Ramos (cell line): ENCODE measurements around the gene SEC61A1.

Experiments
- in situ Hi-C: fragments of 300-500 bp; cut with MboI; formaldehyde crosslinking; loops from one replicate; pipeline ENCODE4 v1.14.3; 2022; ENCODE audit warnings: low sequenced_read_pairs; ENCODE audit not compliant: unreplicated experiment

SEC61A1 gene

GRCh38 chr3:128054367-128054766 is 2.1 kb downstream of the SEC61A1 start:
- in situ Hi-C loops: no loop called here

- in situ Hi-C loops: no loop called here
Measured at GRCh38 chr3:128056258-128056657, 4.0 kb downstream of the SEC61A1 start.

- in situ Hi-C loops: no loop called here
Measured at GRCh38 chr3:128060473-128061381, 8.5 kb downstream of the SEC61A1 start.

DNA sequence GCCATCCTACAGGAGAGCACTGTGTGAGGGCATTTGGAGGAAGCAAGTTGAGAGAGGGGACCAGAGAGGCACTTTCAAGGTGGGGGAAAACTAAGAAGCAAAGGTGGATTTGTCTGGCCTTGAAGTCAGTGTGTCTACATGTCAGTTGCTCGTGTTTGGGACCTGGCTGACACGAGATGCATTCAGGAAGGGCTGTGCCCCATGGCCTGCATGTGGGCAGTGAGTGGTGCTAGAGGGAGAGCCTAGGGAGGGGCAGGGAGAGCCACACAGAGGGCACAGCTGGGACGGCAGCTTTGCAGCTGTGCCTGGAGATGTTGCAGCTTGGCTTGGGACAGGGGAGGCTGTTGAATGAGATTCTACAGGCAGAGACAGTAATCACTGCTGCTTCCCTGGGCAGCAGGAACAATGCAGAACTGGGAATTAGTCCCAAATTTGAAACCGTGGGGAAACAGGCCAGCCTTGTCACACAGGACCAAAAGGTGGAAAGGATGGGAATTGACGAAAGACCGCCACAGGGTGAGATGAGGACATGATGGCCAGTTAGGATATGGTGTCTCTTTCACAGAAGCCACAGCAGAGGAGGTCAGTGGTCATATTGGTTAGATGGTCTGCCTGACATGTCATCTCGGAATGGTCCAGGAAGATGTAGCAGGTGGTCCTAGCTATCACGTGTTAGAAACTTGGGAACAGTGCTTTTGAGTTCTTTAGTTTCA is 10.0 kb downstream of the SEC61A1 start:
- in situ Hi-C loops: no loop called here

GRCh38 chr3:128063865-128064264 is 11.6 kb downstream of the SEC61A1 start:
- in situ Hi-C loops: no loop called here

DNA sequence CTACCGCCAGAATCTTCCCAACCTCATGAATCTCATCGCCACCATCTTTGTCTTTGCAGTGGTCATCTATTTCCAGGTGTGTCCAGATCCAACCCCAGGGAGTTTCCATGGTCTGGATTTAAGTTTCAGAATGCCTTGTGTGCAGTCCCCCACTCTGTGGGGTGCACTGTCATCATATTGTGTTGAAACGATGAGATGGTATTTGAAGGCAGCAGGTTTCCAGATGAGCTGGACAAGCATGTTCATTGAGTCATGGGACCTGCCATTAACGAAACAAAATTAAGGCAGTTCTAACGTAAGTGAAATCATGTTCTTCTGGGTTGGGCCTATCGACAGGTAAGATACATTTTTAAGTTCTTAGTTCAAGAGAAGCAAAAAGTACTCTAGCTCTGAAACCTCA is 12.7 kb downstream of the SEC61A1 start:
- in situ Hi-C loops: no loop called here

DNA sequence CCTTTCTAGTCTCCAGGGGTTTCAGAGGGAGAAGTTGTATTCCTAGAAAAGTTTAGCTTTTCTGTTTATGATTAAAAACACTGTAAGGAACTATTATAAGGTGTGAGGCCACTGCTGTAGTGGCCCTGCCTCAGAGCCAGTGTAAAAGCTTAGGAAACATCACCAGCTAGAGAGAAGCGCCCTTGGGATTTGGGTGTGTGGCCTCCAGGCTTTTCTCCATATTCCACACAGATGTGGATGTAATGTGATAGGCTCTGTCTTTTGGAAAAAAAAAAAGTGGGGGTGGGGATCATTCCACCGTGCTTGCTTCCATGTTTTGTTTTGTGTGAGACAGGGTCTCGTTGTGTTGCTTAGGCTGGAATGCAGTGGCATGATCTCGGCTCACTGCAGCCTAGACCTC is 13.9 kb downstream of the SEC61A1 start:
- in situ Hi-C loops: no loop called here

DNA sequence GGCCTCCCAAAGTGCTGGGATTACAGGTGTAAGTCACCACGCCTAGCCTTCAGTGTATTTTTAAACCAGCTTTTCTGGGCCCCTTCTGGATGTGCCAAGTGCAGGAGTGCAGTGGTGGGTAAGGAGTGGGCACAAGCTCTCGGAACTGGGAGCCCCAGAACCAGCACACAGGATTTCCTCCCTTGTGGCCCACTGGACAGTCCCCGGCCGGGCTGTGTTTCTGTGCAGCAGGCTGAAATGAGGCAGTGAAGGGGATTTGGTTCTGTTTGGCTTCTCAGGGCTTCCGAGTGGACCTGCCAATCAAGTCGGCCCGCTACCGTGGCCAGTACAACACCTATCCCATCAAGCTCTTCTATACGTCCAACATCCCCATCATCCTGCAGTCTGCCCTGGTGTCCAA is 14.4 kb downstream of the SEC61A1 start:
- in situ Hi-C loops: no loop called here

DNA sequence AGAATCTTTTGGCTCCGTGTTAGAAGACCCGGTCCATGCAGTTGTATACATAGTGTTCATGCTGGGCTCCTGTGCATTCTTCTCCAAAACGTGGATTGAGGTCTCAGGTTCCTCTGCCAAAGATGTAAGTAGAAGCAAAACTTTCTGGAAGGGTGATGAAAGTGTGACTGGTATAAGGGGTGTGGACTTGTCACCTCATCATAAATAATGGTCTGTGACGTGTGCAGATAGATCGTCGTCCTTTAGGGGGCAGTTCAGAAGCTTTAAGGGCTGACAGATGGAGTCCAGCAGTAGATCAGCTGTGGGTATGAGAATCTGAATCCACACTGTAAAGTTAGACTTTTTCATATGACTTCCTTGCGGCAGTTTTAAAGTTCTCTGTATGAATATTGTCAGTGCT is 15.3 kb downstream of the SEC61A1 start:
- in situ Hi-C loops: no loop called here

- in situ Hi-C loops: no loop called here
Measured at GRCh38 chr3:128068156-128068620, 16.0 kb downstream of the SEC61A1 start.

- in situ Hi-C loops: no loop called here
Measured at GRCh38 chr3:128069271-128069670, 17.0 kb downstream of the SEC61A1 start.

DNA sequence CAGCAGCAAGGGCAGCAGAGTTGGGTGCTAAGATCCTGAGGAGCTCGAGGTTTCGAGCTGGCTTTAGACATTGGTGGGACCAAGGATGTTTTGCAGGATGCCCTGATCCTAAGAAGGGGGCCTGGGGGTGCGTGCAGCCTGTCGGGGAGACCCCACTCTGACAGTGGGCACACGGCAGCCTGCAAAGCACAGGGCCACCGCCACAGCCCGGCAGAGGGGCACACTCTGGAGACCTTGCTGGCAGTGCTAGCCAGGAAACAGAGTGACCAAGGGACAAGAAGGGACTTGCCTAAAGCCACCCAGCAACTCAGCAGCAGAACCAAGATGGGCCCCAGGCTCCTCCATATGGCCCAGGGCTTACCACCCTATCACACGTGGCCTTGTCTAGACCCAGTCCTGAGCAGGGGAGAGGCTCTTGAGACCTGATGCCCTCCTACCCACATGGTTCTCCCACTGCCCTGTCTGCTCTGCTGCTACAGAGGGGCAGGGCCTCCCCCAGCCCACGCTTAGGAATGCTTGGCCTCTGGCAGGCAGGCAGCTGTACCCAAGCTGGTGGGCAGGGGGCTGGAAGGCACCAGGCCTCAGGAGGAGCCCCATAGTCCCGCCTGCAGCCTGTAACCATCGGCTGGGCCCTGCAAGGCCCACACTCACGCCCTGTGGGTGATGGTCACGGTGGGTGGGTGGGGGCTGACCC is 18.8 kb downstream of the SEC61A1 start:
- in situ Hi-C loops: no loop called here

DNA sequence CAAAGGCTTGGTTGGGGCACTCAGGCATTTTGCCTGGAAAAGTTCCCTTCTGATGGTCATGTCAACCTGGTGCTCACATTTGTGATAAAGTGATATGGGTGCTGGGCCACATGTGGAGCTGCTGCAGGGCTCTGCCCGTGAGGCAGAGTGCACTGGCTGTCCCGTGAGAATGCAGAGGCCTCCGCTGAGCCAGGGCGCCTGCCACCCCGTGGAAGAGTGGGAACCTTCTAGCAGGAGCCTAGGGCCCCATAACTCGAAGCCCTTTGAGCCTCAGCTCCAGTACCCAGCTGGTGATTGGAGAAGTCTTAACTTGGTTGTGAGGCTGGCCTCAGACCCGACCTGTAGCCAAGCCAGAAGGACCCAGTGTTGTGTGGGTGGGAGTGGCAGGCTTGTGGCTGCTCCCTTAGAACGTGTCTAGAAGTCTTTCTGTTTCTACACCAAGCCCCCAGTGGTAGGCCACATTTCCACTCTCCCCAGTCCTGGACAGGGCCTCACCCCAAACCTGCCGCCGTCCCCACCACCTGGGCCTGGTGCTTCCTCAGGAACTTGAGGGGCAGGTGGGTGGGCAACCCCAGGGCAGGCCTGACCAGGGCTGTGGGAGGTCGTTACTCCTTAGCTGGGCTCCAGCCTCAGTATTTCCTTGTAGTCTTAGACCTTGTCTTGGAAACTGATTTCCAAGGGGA is 19.7 kb downstream of the SEC61A1 start:
- in situ Hi-C loops: no loop called here

DNA sequence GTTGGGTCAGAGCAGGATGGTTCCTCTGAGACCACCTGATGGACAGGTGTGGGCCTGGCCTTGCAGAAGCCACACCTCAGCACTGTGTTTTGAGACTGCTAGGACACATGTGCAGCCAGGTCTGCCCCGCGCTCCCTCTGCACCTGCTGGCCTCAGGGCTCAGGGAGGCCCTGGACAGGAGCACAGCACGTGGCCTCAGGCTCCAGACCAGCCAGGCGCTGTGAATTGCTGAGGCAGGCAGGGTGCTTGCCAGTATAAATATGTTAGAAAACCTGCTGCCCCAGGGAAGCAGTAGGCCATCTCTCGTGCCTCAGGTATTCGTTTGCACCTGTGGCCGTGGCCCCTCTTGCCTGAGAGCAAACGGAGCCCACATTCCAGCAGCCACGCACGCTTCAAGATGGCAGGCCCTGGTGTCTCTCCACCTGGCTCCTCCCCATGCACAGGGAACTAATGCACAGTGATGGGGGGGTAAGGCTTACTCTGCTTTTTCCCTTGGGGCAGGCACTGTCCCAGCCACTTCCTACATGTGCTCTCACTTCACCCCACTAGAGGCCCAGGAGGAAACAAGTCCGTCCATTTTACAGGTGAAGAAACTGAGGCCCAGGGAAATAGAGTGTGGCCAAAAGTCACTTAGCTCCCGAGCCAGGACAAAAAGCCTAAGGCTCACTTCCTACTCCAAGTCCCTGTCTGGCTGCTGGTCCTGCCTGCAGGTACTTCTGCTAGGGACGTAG is 20.4 kb downstream of the SEC61A1 start:
- in situ Hi-C loops: no loop called here

GRCh38 chr3:128073185-128073725 is 21.0 kb downstream of the SEC61A1 start:
- in situ Hi-C loops: no loop called here

DNA sequence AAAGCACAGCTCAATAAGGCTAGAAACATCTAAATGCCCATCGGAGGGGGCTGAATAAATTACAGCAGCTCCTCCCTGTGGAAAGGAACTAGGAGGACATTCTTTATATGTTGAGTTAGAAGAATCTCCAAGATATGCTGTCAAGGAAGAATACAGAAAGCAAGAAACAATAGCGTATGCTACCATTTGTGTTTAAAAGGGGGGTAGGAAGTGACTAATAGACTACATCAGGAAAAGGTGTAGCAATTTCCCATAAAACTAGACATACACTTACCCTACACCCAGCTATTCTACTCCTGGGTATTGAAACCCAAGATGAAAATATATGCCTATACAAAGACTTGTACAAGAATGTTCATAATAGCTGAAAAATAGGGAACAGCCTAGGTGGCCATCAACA is 21.6 kb downstream of the SEC61A1 start:
- in situ Hi-C loops: no loop called here

DNA sequence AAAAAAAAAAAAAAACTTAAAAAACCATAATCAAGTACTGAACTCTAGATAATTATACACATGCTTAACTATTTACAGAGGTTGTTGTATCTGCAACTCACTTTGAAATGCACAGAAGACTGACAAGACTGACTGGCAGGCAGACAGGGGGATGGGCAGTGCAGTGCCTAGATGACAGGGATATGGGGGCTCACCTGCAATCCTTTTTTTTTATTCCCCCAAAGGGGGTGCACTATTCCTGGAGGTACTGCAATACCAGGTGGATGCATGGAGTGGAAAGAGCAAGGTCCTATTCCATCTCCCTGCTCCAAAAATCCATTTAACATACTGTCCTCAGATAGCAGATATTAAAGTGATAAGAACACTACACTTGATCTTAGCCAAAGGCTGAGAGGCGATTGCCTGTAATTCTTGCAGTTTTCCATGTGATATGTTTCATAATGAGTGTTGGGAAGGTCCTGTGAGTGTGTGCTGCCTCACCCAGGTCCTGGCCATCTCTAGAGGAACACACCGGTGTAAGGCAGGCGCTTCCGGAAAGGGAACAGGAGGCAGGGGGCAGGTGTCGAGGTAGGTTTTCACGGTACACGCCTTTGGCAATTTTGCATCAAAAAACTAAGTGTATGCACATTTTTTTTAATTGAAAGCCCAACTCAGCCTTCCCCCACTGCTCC is 22.7 kb downstream of the SEC61A1 start:
- in situ Hi-C loops: loop anchor here (25.0 kb wide), 2 partner anchors 437 to 537 kb away; no protein-coding TSS in a partner anchor
